ENCODE data around the gene UBE2F.
"Not testable (repeated sequence)": the region's sequence is repeated elsewhere in the genome, so short reads cannot be mapped to it uniquely, and the experiment has no call there.

The UBE2F gene

DNA sequence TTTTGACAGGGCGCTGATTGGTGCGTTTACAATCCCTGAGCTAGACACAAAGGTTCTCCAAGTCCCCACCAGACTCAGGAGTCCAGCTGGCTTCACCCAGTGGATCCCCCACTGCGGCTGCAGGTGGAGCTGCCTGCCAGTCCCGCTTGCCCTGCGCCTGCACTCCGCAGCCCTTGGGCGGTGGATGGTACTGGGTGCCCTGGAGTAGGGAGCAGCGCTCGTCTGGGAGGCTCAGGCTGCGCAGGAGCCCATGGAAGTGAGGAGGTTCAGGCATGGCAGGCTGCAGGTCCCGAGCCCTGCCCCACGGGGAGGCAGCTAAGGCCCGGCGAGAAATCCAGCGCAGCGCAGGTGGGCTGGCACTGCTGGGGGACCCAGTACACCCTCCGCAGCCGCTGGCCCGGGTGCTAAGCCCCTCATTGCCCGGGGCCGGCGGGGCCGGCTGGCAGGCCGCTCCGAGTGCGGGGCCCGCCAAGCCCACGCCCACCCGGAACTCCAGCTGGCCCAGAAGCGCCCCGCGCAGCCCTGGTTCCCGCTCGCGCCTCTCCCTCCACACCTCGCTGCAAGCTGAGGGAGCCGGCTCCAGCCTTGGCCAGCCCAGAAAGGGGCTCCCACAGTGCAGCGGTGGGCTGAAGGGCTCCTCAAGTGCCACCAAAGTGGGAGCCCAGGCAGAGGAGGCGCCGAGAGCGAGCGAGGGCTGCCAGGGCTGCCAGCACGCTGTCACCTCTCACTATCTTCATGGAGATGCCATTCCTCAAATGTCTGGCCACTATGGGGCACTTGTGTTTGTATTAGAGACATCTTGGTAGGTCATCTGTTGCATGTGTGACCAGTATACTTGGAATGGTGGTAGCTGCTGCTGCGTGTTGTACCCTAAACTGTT is 91.1 kb downstream of the UBE2F start:
- not testable (repeated sequence) for DNase-seq

DNA sequence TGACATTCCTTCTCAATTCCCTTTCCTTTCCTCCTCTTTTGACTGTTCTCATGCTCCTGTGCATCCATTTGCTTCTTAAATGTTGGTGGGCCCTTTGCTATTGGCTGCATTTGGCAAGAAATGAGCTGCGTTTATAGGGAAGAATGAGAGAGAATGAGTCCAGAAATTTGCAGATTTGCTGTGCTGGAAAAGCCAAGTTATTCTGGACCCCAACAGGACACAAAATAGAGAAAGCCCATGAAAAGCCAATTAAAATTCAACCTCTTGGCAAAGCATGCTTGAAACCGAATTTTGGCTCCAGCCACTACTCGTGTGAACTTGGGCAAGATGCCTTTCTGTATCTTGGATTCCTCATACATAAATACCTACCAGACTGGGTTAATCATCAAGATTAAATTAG is 92.7 kb downstream of the UBE2F start:
- DNase-seq = no peak

DNA sequence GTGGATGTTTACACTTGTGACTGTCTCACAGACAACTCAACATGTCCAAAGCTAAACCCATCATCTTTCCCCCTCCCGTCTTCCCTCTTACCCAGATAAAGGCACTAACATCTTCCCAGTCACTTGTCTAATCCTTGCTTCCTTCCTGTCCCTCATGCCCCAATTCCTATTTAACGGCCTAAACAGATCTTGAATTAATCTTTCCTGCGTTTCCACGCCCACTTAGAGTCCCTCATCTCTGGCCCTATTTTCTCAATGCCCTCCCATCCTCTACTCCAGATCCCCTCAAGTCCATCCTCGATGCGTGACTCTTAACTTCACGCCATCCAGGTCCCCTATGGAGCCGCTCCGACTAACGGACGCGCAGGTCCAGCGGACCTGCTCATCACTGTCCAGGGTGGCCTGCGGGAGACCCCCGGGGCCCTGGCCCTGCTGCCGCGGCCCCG is 93.3 kb downstream of the UBE2F start:
- no peak for DNase-seq

DNA sequence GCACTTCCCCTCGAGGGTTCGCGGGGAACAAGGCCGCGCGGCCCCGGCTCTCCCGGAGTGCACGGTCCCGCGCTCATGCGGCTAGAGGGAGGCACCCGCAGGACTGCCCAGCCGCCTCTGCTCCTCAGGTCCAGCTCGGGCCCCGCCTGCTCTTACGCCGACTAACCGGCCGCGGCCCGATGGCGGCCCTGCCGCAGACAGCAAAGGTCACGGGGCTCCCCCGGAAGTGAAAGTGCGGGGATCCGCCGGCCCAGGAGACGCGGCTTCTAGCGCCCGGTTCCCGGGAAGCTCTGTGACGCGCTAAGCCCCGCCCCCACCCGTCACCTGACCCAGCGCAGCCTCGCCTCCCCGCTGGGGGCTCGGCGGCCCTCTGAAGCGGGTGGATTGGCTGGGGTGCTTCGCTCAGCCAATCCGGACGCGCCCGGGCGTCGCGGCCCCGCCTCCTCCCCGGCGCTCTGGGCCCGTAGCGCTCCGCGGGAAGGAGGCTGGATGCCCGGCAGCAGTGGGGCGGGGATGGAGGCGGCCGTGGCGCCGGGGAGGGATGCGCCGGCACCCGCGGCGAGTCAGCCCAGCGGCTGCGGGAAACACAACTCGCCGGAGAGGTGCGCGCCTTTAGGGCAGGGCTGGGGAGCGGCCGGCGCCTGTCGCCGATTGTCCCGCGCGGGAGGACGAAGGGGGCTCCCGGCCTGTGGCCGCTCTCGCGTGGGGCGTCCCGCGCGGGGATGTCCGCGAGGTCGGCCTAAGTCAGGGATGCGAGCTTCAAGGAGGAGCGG is 93.9 kb downstream of the UBE2F start, which contains the start of gene SCLY:
Gene SCLY, plus strand, starts transcription at position 460 of the 773 bp plus-strand sequence. Its CDS starts 54 bp downstream, at position 514.
- peak; percentile 97 for DNase-seq

DNA sequence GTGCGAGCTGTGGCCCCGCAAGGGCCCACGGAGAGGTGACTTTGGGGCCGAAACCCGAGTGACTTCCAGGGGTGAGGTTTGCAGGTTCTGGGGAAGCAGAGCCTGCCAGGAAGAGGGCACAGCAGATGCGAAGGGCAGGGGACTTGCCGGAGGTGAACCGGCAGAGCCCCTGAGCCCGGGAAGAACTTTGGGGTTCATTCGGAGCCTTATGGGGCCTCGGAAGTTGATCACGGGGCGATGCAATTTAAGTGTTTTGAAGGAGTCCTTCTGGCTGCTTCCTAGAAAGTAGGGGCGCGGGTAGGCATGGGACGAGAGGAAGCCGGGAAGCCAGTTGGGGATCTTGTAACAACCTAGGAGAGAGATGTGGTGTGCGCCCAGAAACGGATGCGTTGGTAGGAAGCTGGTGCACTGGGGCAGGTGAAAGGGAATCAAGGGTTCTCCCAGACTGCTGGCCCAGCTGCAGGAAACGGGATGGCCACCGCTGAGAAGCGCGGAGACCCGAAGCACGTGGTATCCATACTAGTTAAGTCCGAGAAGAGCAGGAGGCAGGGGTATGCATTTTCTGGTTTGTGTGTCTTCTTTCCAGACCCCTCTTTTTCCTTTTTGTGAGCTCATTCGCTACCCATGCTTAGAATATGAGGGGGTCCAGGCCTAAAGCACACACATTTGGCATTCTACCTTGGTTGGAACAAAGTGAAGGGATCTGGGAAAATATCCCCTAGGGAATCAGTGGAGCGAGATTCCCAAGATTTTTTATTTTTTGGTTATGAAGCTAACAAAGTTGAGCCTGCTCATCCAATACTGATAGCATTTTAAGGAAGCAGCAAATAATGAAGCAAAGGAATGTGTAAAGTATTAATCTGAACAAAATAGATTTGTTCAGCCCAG is 94.7 kb downstream of the UBE2F start:
- DNase-seq = no peak

DNA sequence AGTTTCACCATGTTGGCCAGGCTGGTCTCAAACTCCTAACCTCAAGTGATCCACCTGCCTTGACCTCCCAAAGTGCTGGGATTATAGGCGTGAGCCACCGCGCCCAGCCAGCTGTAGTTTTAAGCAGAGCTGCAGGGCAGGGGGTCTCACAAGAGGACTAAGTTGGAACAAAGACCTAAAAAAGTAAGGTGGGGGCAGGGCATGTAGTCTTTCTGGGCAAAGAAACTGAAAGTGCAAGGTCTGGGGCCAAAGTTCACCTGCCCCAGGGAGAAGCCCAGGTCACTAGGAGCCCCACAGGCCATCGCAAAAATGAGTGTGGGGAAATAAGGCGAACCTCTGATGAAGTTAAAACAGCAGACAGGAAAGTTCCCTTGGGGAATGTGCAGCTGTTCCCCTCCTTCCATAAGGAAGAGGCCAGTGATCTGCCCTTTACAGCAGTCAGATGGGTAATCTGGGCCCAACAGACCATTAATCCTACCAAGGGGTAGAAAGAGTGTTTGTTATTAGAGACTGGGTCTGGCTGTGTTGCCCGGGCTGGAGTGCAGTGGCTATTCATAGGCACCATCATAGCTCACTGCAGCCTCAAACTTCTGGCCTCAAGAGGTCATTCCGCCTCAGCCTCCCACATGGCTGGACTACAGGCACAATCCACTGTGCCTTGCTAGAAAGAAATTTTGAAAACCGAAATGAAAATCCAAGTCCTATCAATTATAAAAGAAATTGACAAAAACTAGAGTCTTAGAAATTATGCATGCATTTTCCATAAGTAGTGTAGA is 96.8 kb downstream of the UBE2F start:
- DNase-seq = no peak

DNA sequence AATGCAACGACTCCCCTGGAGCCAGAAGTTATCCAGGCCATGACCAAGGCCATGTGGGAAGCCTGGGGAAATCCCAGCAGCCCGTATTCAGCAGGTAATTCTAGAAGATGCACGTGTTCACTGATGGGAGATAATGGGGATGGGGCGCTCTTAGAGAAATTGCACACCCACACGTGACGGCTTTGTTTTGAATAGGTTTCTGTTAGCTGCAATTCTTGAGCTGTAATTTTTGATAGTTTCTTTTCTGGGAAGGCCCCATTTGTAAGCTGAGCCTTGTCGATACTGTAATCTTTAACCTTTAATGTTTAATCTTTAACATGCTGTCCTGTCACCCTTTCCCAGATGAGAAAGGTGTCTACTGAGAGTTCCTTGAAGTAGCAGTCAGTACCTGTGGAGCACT is 97.6 kb downstream of the UBE2F start:
- DNase-seq = no peak

DNA sequence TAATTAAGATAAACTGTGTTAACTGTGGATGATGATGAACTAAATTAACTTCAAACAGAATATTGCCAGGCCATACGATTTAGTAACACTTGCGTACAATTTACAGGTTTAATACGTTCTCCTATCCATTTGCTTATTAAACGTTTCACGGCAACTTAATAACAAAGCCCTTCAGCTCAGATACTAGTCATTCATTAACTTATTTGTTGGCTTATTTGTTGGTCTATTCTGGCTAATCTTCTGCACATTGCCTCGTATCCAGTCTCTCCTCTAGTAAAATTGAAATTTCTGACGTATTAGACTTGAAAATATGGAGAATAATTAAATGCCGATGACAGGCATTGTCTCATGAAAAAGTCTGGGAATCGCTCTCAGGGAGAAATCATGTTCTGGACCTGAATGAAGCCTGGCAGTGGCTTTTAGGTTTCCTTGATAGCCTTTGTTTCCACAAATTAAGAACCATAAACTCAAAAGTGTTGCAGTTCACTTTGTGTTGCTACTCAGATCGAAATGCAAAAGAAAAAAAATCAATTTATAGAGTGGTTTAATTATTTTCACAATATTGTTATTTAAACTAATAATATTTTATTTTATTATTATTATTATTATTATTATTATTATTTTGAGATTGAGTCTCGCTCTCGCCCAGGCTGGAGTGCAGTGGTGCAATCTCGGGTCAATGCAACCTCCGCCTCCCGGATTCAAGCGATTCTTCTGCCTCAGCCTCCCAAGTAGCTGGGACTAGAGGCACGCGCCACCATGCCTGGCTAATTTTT is 98.4 kb downstream of the UBE2F start:
- DNase-seq = no peak

DNA sequence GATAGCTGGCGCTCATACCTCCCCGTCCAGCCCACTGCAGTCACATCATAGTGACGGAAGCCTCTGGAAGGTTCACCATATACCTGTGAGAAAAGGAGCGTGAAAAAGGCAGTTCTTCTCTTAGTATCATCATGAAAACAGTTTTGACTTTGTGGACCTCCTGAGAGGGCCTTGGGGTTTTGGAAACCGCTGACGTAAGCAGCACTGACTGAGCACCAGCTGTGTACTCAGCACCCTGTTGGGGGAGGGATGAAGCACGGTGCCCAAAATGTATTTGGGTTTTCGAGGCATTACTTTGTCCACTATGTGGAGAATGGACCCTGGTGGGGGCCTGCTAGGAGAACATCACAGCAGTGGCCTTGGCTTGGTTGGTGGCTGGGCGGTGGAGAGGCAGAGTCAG is 99.4 kb downstream of the UBE2F start:
- DNase-seq = no peak

DNA sequence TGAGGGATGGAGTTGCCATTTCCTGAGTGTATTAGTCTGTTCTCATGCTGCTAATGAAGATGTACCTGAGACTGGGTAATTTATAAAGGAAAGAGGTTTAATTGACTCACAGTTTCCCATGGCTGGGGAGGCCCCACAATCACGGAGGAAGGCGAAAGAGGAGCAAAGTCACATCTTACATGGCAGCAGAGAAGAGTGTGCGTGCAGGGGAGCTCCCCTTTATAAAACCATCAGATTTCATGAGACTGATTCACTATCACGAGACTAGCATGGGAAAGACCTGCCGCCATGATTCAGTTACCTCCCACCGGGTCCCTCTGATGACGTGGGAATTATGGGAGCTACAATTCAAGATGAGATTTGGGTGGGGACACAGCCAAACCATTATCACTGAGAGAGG is 99.9 kb downstream of the UBE2F start:
- not testable (repeated sequence) for DNase-seq

DNA sequence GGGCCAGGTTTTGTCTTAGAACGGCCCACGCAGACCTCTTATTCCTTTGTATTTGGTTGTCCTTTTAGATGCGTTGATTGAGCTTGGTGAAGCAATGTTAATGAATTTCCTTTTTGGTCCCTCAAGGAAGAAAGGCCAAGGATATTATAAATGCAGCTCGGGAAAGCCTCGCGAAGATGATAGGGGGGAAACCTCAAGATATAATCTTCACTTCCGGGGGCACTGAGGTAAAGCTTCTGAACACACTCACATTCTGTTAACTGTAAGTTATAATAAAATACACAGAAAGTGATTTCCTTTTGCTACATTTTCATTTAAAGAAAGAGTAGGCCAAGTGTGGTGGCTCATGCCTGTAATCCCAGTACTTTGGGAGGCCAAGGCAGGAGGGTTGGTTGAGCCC is 101.1 kb downstream of the UBE2F start:
- DNase-seq = no peak

DNA sequence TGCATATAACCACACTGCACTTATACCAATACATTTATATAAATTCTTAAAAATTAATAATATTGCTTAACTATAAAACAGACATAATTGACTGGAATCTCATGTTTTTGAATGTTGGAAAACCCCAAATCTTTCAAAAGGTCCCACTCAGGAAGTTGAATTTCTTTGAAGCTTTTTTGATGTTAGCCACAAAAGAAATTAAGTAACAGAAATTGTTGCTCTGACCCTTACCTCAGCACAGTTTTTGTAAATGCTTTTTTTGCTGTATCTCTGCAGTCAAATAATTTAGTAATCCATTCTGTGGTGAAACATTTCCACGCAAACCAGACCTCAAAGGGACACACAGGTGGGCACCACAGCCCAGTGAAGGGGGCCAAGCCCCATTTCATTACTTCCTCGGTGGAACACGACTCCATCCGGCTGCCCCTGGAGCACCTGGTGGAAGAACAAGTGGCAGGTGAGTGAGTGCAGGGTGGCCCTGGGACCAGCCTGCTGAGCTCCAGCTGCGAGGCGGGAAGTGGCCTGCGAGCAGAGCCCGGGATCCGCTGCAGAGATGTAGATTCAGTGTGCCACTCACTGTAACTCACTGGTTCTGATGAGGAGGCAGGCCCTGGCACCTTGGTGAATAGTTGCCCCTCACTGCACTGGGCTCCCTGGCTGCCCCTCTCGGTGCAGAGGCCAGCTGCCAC is 102.4 kb downstream of the UBE2F start:
- peak; percentile 45 for DNase-seq

DNA sequence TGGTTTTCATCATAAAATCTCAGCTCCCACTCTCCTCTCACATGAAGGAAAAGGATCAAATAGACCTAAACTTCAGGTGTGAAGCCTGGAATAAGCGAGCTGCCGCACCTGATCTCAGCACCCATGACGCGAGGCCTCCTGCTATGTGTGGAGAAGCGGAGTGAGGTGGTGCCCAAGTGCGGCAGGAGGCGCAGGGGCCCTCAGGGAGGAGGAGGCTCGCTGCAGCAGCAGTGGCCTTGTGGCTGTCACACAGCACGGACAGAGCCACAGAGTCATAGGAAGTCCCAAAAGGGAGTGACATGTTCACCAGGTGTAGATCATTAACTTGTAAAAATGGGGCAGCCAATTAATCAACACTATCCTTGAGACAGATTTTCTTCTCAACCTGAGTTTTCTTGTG is 103.1 kb downstream of the UBE2F start:
- no peak for DNase-seq

DNA sequence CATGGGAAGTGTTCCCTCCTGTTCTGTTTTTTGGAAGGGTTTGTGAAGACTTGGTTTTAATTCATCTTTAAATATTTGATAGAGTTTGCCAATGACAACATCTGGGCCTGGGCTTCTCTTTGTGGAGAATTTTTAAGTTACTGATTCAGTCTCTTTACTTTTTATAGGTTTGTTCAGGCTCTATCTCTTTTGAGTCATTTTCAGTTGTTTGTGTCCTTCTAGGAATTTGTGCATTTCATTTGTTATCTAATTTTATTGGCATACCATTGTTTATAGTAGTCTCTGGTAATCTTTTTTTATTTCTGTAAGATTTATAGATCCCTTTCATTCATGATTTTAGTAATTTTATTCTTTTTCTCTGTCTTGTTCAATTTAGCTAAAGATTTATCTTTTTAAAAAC is 108.6 kb downstream of the UBE2F start:
- no peak for DNase-seq

DNA sequence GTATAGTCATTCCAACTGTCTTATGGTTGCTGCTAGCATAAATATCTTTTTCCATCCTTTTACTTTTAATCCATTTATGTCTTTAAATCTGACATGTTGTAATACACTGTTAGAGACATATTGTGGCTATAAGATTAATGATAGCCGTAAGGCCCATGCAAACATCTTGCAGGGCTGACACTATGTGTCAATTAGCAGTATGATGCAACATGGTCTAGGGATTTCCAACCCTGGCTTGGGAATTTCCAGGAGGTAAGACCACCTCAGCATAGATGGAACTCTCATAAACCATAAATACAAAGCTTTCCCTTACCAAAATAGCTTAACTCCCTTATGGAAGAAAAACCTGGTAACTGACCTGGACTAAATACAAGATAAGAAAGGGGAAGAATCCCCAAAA is 110.5 kb downstream of the UBE2F start:
- DNase-seq = no peak

DNA sequence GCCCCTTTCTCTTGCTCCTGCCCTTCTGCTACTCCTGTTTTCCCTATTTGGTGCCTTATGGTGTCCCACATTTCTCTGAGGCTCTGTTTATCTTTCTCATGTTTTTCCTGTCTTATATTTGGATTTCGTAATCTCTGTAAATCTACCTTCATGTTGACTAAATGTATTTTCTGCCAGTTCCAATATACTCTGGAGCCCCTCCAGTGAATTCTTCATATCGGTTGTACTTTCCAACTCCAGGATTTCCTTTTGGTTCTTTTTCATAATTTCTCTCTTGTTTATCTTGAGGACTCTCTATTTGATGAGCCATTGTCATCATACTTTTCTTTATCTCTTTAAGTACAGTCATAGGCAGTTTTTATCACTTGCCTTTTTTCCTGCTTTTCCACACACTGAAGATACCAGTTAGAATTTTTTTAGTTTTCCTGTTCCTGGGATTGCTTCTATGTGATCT is 113.1 kb downstream of the UBE2F start:
- DNase-seq = no peak

DNA sequence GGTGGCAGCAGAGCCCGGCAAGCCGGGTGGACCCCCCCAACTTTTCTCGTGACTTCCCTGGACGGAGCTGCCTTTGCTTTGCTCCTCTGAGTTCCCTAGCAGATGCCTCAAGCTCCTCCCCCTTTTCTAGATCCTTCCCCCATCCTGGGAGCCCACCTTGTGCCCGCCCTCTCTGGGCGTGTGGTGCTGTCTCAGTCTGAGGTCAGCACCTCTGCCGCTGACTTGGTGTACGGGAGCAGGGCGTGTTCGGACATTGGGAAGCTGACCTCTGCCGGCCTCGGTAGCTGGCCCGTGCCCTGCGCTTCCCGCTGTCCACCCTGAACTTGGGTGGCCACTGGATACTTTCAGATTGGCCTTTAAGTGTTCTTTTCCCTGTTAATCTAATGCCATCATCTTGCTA is 113.7 kb downstream of the UBE2F start:
- DNase-seq = no peak

DNA sequence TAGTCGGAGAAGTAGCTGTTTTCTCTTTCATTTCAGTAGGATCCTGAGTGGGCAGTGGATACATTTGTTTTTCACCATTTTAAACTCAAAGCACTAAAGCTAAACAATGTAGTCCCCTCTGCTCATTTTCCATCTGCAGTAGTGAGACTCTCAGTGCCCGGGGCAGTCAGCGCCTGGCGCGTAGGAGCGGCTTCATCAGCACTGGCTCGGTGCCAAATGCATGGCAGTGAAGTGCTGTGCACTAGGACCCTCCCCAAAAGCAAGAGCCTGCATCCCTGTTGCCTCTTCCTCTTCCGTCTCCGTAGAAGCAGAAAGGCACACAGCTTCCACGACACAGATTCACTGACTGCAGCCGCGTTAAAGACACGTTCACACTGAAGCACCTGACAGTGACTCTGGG is 114.3 kb downstream of the UBE2F start:
- no peak for DNase-seq

DNA sequence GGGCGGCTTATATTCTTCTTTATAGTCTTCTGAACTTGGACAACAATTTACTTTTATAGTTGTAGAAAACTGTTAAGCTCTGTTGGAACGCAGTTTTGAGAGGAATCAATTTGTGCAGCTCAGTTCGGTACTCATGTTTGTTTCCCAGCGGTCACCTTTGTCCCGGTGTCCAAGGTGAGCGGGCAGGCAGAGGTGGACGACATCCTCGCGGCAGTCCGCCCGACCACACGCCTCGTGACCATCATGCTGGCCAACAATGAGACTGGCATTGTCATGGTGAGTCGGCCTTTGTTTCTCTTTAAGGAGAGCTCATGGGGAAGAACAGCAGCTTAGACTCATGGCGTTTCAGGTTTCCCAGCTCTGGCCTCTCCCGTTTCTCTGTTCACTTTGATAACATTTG is 114.7 kb downstream of the UBE2F start:
- DNase-seq = no peak

DNA sequence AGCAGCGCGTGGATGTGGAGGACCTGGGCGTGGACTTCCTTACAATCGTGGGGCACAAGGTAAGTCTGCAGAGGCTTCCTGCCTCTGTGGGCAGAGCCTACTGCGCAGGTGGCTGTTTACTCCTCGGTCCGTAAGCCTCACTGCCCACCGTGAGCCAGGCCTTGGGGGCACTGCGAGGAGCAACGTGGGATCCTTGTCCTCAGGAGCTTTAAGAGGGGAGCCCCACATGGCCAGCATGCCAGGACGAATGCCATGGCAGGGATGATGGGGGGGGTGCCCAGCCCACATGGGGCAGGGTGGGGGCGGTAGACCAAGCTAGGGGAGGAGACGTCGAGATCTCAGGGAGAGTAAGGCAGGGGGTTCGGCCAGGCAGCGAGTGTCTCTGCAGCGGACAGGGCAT is 115.3 kb downstream of the UBE2F start:
- DNase-seq = no peak

DNA sequence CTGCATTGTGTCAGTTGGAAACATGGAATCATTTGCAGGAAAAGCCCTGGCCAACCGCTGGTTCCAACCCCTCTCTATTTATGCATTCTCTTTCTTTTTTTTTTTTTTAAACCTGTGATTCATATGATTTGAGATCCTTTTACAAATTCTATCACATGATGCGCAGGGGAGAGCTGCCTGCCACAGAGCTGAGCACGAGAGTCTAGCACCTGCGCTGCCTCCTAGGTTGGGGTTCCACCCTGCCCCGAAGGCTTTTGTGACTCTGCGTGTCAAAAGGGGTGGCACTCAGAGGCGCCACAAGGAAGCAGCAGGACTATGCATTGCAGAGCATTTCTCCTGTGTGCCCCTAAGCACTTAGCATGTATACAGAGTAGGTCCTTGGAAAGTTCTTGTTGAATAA is 116.0 kb downstream of the UBE2F start:
- DNase-seq = no peak

Data from CD4-positive, alpha-beta T cell treated with Interleukin-17A for 1 hour (primary cell).